Measurements from ENCODE around the gene WNK2.

GRCh38 chr9:93136011-93136440 is 47.9 kb upstream of the WNK2 start:
- TF ChIP-seq, protein P1, sequence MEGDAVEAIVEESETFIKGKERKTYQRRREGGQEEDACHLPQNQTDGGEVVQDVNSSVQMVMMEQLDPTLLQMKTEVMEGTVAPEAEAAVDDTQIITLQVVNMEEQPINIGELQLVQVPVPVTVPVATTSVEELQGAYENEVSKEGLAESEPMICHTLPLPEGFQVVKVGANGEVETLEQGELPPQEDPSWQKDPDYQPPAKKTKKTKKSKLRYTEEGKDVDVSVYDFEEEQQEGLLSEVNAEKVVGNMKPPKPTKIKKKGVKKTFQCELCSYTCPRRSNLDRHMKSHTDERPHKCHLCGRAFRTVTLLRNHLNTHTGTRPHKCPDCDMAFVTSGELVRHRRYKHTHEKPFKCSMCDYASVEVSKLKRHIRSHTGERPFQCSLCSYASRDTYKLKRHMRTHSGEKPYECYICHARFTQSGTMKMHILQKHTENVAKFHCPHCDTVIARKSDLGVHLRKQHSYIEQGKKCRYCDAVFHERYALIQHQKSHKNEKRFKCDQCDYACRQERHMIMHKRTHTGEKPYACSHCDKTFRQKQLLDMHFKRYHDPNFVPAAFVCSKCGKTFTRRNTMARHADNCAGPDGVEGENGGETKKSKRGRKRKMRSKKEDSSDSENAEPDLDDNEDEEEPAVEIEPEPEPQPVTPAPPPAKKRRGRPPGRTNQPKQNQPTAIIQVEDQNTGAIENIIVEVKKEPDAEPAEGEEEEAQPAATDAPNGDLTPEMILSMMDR (IDR thresholded peaks at IDR 0.05), result no peak
- TF ChIP-seq POLR2A (IDR thresholded peaks at IDR 0.05), result no peak
